HG02852 (cell line): ENCODE measurements around the gene MYO1D.
"Not testable (repeated sequence)": the region's sequence is repeated elsewhere in the genome, so short reads cannot be mapped to it uniquely, and the experiment has no call there.

ENCODE experiments used
- ATAC-seq: cut with Tn5 transposase; IDR thresholded peaks from one replicate; pipeline ENCODE4 v1.9.1; 2021; ENCODE audit warnings: mild to moderate bottlenecking, moderate library complexity; ENCODE audit not compliant: unreplicated experiment

Gene MYO1D

DNA sequence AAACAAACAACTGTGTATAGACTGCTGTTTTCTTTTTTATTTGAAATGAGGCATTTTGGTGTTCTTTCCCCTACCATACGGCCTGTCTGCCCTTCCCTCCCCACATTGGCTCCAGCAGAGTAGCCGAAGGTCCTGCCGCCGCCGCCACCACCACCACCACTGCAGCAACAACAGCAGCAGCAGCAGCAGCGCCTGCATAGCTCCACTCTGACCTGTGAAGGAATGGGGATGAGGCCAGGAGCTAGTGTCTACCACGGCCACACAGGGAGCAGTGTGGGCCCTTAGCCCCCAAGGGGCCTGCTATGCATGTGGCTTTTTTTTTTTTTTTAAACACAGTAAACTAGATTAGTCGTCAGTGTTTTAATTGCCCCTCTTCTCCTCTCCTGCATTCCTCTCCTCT lies 395.7 kb downstream of the MYO1D start:
- no peak for ATAC-seq

DNA sequence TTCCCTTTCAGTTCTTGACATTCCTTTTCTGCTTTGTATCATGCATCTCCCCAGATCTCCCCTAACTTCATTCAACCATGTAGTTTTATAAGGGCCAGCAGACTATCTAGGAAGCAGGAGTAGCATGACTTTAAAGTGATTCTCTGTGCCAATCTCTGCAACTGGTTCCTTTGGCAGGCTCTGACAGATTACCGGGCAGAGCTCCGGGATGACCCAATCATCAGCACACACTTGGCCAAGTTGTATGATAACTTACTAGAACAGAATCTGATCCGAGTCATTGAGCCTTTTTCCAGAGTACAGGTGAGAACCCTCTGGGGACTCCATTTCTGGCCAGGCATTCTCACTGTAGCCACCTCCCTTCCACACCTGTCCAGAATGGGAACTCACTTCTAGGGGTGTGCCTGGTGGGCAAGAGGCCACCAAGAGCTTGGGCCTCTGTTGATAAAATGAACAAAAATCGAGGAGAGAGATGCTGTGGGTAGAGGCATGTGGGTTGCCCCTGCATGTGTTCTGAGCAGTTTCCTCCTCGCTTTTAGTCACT lies 397.8 kb downstream of the MYO1D start:
- ATAC-seq: no peak

DNA sequence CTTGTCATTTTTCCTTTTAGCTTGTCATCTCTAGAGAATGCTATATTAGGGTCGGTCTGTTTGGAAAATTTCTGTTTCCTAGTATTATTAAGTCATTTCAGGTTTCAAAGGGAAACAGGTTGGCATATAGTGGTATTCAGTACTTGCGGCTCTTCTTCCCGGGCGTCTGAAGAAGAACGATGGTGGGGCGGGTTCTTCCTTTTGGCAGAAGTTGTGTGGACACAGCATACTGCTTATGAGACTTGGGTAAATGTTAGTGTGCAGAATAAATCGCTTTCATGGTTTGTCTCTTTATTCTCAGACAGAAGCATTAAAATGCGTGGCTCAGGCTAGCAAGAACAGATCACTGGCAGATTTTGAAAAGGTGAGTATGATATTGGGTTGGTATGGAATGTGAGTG lies 399.7 kb downstream of the MYO1D start:
- ATAC-seq: no peak

DNA sequence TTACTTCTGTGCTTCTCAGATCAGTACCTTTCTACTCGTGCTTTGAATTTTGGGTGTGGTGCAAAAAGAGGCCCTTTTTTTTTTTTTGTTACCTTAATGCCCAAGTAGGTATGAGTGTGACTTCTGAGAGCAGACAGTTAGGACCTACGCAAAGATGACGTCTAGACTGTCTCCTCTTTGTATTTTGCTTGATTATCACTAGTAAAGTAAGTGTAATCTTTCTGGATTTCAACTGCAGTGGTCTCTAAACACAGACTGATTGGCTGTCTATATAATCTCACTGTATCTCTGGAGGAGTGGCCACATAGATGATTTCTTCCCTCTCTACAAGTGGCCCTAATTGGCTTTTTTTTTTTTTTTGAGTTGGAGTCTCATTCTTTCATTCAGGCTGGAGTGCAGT lies 401.7 kb downstream of the MYO1D start:
- no peak for ATAC-seq

DNA sequence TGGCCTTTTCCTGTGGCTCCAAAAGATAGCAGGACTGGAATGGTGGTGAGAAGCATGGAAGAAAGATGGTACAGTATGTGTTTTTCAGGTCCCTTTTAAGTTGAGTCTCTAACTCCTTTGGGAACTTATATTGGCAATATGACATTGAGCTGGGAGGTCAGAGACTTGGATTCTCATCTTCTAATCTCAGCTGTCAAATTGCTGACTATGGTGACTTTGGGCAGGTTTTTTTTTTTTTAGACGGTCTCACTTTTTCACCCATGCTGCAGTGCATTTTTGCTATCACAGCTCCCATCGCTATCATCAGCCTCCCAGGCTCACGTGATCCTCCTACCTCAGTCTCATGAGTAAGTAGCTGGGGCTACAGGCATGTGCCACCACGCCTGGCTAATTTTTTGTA lies 405.3 kb downstream of the MYO1D start:
- no peak for ATAC-seq

DNA sequence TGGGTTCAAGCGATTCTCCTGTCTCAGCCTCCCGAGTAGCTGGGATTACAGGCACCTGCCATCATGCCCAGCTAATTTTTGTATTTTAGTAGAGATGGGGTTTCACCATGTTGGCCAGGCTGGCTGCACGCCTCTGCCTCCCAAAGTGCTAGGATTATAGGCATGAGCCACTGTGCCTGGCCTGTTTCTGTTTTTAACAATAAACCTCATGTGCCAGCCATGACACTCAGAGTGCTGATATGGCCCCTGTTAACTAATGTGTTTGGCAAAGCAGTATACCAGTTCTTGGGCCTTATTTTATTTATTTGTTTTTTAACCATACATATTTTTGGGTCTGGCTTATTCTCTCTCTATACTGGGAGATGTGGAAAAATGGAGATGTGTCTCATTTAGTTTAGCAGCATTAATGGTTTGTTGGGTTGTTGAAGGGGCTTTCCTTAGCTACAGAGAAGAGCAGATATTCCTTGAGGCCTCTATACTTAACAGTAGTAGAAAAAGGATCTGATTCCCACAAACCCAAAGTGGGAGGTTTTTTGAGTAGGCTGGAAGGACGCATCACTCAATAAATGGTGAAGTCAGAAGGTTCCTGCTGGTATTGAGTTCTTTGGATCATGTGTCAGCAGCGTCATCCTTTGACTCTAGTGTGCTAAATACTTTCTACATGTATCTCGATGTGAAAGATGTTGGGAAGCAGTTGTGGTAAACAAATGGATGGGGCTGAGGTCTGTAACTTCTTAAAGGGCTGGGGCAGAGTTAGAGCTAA lies 406.3 kb downstream of the MYO1D start:
- ATAC-seq: no peak

DNA sequence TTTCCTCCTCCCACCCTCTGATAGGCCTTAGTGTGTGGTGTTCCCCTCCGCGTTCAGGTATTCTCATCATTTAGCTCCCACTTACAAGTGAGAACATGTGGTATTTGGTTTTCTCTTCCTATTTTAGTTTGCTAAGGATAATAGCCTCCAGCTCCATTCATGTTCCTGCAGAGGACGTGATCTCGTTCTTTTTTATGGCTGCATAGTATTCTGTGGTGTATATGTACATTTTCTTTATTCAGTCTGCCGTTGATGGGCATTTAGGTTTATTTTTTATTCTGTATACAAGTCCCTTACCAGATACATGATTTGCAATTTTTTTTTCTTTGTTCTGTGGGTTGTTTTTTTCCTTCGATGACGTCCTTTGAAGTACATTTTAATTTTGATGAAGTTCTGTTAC lies 409.0 kb downstream of the MYO1D start:
- ATAC-seq: no peak

DNA sequence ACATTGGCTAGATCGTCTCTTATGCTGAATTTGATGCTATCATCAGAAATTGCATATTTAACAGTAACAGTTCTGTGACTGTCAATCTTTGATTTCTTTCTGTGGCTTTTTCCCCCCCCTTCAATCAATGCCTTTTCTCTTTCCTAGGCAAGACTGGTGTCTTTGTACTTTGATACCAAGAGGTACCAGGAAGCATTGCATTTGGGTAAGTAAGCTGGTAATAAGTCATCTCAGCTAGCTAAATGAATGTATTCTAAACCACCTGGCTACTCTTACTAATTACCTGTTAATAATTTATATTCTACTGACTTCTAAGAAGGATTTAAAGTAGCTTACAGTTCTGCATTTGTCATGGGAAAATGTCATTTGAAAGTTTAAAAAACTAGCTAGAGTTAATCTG lies 412.6 kb downstream of the MYO1D start:
- no peak for ATAC-seq

DNA sequence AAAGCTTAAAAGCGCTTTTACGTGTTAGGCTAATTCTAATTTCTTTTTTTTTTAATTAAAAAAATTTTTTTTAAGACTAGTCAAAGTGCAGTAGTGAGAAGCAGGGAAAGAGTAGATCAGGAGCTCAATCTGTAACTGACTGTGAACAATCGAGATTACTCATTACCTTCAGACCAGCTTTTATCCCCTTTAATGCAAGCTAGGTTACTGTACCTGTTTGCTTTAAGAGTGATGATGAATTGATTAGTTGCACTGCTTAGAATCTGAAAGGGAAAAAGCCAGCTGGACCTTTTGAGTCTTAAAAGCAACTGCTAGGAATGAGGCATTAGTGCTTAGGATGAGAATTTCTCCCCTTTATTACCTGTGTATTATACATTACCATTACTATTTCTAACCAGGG lies 413.6 kb downstream of the MYO1D start:
- no peak for ATAC-seq

DNA sequence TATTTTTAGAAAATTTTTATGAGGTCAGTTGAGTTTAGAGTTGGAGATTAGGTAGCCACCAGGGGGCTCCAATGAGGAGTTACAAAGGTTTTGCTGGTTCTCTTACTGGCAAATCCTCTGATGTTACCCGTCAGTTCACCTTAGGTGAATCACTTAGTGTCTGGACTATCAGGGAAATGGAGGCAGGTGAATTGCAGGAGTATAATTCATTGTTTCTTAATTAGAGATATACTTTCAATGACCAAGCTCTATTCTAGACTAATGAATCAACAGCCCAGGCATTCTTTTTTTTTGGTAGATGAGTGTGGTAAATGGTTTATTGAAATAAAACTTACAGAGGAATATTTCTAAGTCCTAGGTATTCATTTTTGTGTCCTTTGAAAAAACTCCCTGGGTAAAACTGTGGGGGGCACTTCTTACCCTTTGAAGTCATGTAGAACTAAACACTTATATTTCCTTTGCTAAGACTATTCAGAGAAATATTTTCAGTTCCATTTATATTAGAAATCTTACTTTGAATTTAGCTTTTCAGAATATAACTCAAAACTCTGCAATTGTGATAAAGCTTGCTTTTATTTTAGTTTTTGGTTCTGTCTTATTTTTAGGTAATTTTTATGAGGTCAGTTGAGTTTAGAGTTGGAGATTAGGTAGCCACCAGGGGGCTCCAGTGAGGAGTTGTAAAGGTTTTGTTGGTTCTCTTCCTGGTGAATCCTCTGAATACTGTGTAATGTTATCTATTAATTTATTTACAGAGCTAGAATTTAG lies 414.9 kb downstream of the MYO1D start:
- no peak for ATAC-seq

DNA sequence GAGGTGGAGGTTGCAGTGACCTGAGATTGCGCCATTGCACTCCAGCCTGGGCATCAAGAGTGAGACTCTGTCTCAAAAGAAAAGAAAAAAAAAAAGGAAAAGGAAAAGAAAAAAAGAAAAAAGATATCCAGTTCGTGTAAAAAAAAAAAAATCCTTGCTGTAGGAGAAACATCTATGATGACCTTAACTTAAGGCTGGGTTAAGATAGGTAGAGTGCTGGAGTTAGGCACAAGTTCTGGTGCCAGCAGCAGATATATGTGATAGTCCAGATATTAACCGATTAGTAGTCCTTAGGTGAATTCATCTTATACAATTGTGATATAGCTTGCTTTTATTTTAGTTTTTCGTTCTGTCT lies 415.4 kb downstream of the MYO1D start:
- ATAC-seq: no peak

DNA sequence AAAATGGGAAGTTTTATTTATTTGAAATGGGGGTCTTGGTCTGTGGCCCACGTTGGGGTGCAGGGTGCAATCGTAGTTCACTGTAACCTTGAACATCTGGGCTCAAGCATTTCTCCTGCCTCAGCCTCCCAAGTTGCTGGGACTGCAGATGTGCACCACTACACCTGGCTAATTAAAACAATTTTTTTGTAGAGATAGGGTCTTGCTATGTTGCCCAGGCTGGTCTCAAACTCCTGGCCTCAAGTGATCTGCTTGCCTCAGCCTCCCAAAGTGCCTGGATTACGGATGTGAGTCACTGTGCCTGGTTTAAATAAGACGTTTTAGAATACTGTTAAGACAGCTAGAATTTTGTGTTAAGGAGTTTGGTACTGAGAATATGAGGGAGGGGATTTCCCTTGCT lies 416.9 kb downstream of the MYO1D start:
- no peak for ATAC-seq

DNA sequence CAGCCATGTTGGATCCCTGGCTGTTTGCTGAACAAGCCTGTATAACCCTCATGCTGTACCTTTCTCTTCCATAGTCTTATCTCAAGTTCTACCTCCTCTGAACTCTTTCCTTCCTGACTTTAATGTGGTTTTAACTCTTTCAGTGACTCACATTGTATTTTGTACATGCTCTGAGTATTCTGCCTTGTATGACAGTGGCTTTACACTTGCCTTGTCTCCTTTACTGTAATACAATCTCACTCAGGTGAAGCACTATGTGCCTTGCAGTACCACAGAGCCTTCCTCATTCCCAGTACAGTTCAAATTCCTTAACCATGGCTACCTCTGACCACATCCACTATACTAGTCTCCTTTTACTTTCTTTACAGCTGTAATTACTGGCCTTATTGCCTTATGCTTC lies 418.6 kb downstream of the MYO1D start:
- ATAC-seq: no peak

DNA sequence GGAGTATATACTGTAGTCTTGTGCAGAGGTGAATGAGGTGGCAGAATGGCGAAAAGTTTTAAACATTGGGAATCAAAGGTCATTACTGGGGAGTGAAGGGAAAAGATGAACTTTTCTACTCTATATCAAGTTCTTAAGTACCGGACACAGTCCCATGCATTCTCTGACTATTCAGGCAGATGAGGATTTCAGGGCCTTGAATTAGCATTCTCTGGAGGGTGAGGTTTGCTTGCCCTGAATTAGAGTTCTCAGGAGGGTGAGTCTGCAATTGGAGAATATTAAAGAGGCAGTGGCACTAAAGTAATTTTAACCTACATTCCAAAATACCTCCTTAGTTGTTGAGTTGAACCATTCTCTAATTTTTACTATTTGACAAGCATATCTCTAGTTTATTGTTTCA lies 423.6 kb downstream of the MYO1D start:
- ATAC-seq: no peak

DNA sequence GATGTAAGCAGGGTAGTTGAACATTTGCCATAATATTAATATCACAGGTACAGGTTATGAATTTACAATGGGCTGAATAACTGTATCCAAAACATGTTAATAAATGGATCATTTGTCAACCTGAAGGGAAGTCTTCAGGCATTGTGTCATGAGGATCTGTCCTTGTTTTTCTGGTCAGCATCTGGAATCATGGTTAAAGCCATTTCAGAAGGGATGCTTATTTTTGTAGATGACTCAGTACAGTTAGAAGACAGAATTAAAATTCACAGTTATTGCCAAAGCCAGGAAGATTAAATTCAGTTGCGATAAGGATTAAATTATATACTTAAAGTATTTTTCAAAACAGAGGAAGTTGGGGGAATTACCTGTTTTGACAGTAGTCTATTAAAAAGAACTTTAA lies 424.6 kb downstream of the MYO1D start:
- no peak for ATAC-seq

DNA sequence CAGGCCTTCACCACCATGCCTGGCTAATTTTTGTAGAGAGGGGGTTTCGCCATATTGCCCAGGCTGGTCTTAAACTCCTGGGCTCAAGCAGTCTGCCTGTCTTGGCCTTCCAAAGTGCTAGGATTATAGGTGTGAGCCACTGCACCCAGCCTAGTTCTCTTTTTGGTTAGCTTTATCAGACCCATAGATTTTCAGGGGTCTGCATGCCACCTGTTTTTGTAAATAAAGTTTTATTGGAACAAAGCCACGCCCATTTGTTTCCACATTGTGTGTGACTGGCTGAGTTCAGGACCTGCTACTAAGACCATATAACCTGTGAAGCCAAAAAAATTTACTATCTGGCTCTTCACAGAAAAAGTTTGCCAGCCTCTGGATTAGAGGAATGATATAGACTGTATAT lies 425.0 kb downstream of the MYO1D start:
- ATAC-seq: no peak

DNA sequence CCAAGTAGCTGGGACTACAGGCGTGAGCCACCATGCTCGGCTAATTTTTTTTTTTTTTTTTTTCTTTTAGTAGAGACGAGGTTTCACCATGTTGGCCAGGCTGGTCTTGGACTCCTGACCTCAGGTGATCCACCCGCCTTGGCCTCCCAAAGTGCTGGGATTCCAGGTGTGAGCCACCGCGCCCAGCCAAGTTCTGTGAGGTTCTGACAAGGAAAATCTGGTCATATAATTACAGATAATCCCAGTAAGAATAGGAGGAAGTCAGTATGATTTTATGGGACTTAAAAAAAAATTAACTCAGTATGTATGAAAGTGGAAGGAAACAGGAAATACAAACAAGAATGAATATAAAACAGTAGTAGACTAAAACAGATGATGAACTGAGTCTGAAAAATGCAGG lies 426.5 kb downstream of the MYO1D start:
- ATAC-seq: not testable (repeated sequence)

DNA sequence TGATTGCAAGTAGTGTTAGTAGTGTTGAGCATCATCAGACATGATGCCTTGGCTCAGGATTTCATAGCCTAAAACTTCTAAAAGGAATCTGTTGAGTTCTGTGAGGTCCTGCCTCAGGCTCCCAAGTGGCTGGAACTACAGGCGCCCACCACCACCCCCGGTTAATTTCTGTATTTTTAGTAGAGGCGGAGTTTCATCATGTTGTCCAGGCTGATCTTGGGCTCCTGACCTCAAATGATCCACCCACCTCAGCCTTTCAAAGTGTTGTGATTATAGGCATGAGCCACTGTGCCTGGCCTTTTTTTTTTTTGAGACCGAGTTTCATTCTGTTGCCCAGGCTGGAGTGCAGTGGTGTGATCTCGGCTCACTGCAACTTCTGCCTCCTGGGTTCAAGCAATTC lies 427.0 kb downstream of the MYO1D start:
- ATAC-seq: no peak

DNA sequence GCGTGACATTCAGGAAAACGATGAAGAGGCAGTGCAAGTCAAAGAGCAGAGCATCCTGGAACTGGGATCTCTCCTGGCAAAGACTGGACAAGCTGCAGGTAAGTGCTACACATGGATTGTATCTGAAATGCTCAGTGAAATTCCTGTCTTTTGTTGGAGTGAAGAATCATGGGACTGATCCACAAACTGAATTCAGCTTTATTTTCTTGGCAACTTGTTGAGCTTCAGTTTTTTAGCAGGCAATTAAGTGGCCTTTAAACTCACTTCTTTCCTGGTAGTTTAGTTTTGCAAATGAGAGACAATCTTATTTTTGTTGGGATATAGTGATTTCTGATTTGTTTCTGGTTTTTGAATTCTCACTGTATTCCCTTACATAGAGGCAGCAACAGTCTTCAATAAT lies 430.0 kb downstream of the MYO1D start:
- ATAC-seq: no peak

DNA sequence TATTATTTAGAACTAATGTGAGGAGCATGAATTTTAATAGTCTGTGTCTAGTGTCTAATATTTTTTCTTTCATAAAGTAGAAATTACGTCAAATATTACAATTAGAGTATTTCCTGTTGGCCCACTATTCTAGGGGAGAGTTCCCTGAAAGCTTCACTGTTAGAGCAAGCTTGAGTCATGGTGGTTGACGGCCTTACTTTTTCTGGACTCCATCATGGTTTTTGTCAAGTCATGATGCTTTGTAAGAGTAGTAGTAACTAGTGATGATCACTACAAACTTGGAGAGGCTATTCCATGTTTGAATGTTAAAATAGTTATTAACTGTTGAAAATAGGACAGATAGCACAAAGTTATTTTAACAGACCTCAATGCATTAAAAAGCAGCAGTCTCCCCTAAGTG lies 431.0 kb downstream of the MYO1D start:
- no peak for ATAC-seq

DNA sequence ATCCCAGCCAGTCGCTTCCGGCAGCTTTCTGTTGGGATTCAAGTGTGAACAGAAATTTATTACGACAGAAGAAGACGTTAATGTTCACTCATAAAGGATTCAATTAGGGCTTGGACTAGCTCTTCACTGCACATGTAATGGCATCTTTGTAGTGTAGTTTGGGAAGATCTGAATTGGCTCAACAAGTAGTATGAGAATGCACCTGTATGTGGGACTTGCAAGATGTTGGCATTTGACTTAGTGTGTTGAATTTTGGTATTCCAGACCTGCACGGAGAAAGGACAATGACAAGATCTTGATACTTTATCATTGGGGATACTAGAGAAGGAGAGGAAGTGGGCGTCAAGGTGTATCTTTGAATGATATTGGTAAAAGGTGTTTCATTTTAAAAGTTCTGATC lies 431.4 kb downstream of the MYO1D start:
- ATAC-seq: no peak

DNA sequence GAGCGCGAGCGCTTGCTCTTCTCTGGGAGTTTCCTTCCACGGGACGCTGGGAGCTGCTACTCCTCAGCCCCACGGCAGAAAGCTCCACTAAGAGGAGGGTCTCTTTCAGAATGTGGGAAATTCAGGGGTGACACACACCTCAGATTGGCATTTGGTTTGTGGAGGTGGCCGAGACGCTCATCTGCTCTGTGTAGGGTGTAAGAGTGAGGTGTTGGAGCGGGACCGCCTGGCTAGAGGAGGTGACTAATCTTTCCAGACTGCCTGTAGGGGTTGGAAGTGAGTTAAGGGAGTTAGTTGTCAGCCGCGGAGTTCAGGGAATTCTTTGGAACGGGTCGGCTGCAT lies 431.9 kb downstream of the MYO1D start:
- peak; percentile 24 for ATAC-seq
